HG02678 (cell line): Measurements from ENCODE around the gene SQOR.

Source experiments
- ATAC-seq: cut with Tn5 transposase; IDR thresholded peaks from one replicate; pipeline ENCODE4 v1.9.1; 2021; ENCODE audit warnings: mild to moderate bottlenecking, moderate library complexity; ENCODE audit not compliant: unreplicated experiment

The SQOR gene

GRCh38 chr15:45634432-45635190, at the start of gene SQOR:
Gene SQOR (plus strand): TSS chr15:45635029. CDS start chr15:45658924, 23,895 bp downstream.
- peak; percentile 75 for ATAC-seq

- no peak for ATAC-seq
Measured at GRCh38 chr15:45585069-45585791, 49.6 kb upstream of the SQOR start.

DNA sequence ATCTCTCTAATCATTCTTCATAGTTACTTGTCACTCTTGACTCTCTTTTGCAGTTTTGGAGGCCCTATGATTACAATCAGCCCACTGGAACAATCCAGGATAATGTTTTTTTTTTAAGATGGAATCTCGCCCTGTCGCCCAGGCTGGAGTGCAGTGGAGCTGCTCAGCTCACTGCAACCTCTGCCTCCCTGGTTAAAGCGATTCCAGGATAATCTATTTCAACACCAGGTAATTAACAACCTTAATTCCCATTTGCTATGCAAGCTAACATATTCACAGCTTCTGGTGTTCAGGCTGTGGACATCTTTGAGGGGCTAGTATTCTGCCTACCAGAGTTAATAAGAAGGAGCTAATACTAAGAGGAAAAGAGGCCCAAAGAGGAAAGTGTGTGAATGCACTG, 48.7 kb upstream of the SQOR start:
- ATAC-seq: no peak

GRCh38 chr15:45586601-45587094, 48.2 kb upstream of the SQOR start:
- peak; percentile 11 for ATAC-seq

- peak; percentile 82 for ATAC-seq
Measured at GRCh38 chr15:45587095-45587862, 47.5 kb upstream of the SQOR start, which contains the start of gene BLOC1S6. Gene BLOC1S6 (plus strand): TSS chr15:45587379. CDS start chr15:45587444, 65 bp downstream.

DNA sequence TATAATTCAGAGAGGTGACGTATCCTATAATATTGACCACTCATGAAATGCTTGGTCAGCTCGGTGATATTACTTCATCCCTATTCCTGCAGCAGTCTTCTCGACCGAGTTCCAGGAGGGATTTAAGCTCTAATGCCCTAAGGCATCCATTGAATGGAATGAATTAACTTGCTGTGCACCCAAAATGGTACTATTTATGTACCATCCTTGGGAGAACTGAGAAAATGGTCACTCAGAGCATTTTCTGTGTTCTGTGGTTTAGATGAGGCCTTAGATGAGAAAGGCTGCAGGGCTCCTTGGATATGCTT, 47.0 kb upstream of the SQOR start:
- no peak for ATAC-seq

DNA sequence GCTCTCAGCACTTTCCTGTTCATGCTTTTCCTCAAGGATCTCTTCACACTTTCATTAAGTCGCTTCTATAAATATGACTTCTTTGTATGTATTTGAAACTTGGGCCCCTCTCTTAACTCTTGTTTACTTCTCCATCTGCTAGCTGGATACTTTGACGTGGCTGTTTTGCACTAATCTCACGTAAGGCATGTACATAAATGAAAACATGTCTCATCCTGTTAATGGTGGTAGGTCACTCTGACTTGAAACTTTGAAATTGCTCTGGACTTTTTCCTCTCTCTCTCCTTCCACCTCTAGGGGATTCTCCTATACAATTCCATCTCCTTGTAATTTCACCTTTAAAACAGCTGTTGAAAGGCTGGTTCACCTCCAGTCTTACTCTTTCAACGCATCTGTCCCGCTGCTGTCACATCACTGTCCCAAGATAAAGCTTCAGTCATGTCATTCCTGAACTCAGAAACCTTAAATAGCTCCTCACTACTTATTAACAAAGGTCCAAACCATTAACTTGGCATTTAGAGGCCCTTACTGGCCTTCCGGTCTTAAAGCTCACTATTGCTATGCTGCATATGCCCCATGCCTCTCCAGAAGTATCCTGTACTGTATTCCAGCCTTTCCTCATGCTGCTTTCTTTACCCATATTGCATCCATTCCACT, 46.5 kb upstream of the SQOR start:
- no peak for ATAC-seq

DNA sequence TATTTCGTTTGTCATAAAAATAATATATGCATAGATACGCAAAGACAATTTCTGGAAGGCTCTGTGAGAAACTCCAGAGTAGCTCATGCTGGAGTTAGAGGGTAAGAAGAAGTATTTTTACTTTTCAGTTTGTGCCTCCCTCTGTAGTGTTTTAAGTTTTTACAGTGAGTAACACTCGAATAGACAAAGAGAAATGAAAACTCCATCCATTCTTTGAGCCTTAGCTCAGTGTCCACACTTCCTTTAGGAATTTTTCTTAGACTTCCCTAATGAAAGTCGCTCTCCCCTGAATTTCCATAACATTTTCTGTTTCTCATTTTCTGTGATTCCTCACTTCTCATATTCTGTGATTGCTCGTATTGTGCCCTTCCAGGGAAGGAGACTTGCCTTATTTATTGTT, 45.6 kb upstream of the SQOR start:
- no peak for ATAC-seq

- ATAC-seq: no peak
Measured at GRCh38 chr15:45594319-45594718, 40.5 kb upstream of the SQOR start.

- no peak for ATAC-seq
Measured at GRCh38 chr15:45594835-45595530, 39.8 kb upstream of the SQOR start.

DNA sequence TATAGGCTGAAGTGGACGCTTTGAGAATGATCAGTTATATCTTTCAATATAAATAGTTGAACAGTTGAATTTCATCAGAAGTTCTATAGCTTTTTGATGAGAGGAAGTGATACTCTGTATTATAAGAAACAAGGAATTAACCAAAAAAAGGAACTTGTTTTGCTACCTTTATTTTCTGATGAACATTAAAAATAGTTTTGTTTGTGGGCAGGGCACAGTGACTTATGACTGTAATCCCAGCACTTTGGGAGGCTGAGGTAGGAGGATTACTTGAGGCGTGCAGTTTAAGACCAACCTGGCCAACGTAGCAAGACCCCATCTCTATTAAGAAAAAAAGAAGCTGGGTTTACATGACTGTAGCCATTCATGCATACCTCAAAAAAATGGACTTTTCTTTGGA, 30.9 kb upstream of the SQOR start:
- ATAC-seq: no peak

- no peak for ATAC-seq
Measured at GRCh38 chr15:45604326-45604725, 30.5 kb upstream of the SQOR start.

- no peak for ATAC-seq
Measured at GRCh38 chr15:45606413-45606812, 28.4 kb upstream of the SQOR start.

DNA sequence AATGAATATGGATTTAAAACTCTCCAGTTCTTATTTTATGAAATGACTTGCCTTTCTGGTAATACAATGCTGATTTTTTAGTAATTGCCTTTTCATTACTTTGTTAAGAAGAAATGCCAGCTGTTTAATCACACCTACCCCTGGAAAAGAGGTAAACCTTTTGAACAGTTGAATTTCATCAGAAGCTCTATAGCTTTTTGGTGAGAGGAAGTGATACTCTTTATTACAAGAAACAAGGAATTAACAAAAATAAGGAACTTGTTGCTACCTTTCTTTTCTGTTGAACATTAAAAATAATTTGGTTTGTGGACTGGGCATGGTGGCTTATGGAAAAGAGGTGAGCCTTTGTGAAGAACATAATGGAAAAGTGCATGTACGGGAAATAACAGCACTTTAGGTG, 28.0 kb upstream of the SQOR start:
- no peak for ATAC-seq

DNA sequence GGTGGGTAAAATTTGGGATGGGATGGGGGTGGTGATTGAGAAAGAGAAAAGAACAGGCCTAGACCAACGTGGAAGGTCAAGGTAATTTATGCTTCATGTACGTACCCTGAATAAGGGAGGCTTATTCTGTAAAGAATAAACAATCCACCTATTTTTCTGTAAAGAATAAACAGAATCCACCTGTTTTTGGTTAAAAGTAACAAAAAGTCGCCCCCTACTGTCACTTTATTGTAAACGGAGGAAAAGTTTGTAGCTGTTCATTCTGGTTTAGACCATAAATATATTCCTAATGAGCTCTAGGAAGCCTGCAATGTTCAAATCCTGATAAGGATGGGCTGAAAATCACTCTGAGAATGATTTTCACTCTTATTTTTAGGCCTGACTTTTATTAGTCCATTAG, 23.5 kb upstream of the SQOR start:
- ATAC-seq: no peak

DNA sequence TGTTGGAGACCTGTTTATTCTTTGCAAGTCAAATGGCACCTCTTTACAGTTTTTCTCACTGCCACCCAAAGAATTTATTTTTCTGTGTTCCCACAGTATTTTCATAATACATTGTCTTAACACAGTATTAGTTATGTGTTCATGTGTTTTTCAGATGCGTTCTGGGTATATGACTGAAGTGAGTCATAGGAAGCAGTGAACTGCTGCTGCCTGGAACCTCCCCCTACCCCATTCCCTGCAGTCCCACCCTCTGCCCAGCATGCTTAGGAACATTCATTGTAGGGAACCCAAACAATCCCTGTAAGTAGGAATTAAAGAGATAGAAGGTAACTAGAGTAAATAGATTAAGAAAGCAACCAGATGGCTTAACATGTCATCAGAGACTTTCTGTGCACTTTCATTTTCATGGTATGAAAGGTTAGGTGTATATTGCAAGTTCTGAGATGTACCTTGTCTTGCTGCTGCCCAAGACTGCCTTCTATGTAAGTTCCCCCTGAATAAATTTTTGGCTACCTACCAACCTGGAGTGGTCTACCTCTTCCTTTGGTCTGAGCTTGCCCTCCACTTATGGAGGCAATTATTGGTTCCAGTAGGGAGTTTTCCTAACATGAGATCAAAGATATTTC, 21.9 kb upstream of the SQOR start:
- ATAC-seq: no peak

DNA sequence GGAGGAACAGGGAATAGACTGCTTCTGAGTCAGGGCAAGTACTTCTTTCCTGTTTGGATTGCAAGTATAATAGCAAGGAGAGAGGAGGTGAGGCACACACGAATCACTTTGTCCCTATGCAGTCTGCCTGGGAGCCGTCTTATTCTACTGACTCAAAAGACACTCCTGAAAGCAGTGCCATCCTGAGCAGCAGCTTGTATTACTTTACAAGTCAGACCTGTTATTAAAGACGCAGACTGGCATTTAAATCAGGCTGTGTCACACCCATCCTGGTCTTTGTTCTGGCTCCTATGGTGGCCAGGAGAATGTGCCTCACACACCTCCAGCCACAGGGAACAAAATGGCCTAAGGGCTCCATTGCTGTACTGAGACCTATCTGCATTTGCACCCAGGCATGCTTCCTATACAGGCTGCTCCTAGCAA, 17.9 kb upstream of the SQOR start:
- no peak for ATAC-seq

GRCh38 chr15:45618813-45619212, 16.0 kb upstream of the SQOR start:
- no peak for ATAC-seq

DNA sequence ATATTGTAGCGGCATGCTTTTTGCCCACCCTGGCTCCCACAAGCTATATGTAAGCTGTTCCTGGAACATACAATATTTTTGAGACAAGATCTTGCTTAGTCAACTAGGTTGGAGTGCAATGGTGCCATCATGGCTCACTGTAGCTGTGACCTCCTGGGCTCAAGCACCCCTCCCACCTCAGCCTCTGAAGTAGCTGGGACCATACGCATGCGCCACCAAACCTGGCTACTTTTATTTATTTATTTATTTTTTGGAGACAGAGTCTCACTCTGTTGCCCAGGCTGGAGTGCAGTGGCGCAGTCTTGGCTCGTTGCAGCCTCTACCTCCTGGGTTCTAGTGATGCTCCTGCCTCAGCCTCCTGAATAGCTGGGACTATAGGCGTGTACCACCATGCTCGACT, 6.7 kb upstream of the SQOR start:
- ATAC-seq: no peak
